Measurements from ENCODE around the gene MAPRE3.
"Not testable (repeated sequence)": the region's sequence is repeated elsewhere in the genome, so short reads cannot be mapped to it uniquely, and the experiment has no call there.

DNA sequence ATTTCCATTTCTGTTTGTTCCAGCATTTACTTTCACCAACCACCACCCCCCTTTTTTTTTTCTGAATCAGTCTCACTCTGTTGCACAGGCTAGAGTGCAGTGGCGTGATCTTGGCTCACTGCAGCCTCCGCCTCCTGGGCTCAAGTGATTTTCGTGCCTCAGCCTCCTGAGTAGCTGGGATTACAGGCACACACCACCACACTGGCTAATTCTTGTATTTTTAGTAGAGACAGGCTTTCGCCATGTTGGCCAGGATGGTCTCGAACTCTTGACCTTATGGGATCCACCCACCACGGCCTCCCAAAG, 105.1 kb downstream of the MAPRE3 start:
- TF ChIP-seq POLR2AphosphoS5, POLR2A (IDR thresholded peaks at IDR 0.05): not testable (repeated sequence)
- TF ChIP-seq, protein P1, sequence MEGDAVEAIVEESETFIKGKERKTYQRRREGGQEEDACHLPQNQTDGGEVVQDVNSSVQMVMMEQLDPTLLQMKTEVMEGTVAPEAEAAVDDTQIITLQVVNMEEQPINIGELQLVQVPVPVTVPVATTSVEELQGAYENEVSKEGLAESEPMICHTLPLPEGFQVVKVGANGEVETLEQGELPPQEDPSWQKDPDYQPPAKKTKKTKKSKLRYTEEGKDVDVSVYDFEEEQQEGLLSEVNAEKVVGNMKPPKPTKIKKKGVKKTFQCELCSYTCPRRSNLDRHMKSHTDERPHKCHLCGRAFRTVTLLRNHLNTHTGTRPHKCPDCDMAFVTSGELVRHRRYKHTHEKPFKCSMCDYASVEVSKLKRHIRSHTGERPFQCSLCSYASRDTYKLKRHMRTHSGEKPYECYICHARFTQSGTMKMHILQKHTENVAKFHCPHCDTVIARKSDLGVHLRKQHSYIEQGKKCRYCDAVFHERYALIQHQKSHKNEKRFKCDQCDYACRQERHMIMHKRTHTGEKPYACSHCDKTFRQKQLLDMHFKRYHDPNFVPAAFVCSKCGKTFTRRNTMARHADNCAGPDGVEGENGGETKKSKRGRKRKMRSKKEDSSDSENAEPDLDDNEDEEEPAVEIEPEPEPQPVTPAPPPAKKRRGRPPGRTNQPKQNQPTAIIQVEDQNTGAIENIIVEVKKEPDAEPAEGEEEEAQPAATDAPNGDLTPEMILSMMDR (IDR thresholded peaks at IDR 0.05 in 8 of 11, conservative IDR thresholded peaks at IDR 0.05 in 3 of 11), result not testable (repeated sequence)
